Psoas muscle (tissue), 8 donors: ENCODE data around the gene MARK3. TPM values are rescaled to one million over a fixed set of nuclear protein-coding genes. Genes with fewer than 3 reads are reported as not detected.

Source experiments
- ATAC-seq, 4 donors: fragments of 200-7000 bp; cut with Tn5 transposase; one replicate each; pipeline ENCODE4 v1.9.1; 2020; ENCODE audit warnings: moderate library complexity in 3 of 4, mild to moderate bottlenecking in 2 of 4
- DNase-seq, 2 donors: peaks; one replicate each; pipeline ENCODE4 v3.0.0-alpha.2; 2020
- H3K27ac ChIP-seq: fragments of 200-600 bp; one replicate; pipeline ENCODE4 v1.8.0; 2022
- H3K27me3 ChIP-seq, 3 donors: fragments of 200-600 bp in 1 of 3; one replicate each; pipeline versions ENCODE4 v1.6.1 to v1.8.0; 2013 to 2022; ENCODE audit warnings: low read length in 2 of 3, mild to moderate bottlenecking in 2 of 3, moderate library complexity in 1 of 3; ENCODE audit not compliant: insufficient read depth in 3 of 3
- H3K36me3 ChIP-seq, 2 donors: fragments of 200-600 bp in 1 of 2; one replicate each; pipeline versions ENCODE4 v1.6.1 to v1.8.0; 2013 to 2022; ENCODE audit warnings: low read depth in 1 of 2, mild to moderate bottlenecking in 1 of 2, moderate library complexity in 1 of 2; ENCODE audit not compliant: insufficient read depth in 1 of 2
- H3K4me1 ChIP-seq: fragments of 200-600 bp; one replicate; pipeline ENCODE4 v1.8.0; 2022
- H3K4me3 ChIP-seq: fragments of 200-600 bp; one replicate; pipeline ENCODE4 v1.8.0; 2022; ENCODE audit warnings: mild to moderate bottlenecking
- H3K9me3 ChIP-seq: fragments of 200-600 bp; one replicate; pipeline ENCODE4 v1.8.0; 2022
- WGBS, 3 donors: extraction: QIAGEN DNeasy Blood & Tissue Kit; methylation state at CpG; one replicate each; pipeline versions ENCODE4 v1.1.6 to v1.1.7; 2013; 5-methylcytosine and 5-hydroxymethylcytosine counted together
- intact Hi-C, 2 donors: fragments of 100-400 bp; cut with DNase I; formaldehyde crosslinking; loops; one replicate each; pipeline versions ENCODE4 v1.11.0 to v1.14.2; 2022
- polyA plus RNA-seq, 3 donors: library from polyadenylated mRNA; stranded (reverse); fragments of 200-250 nt; gene quantifications; one replicate each; pipeline ENCODE4 v1.2.3, GENCODE V29; 2013
- total RNA-seq, 4 donors: library from RNA; stranded (reverse); fragmentation: NEBNext Ultra II Directional in 2 of 4; extraction: Animal tissue kit (Norgen Biotek cat#: 25700) in 2 of 4; gene quantifications; one replicate each; pipeline versions ENCODE4 v1.2.1 to v1.2.4, GENCODE V29; 2021 to 2023
- TF ChIP-seq, protein P1 (sequence below): fragments of 200-600 bp; IDR thresholded peaks from one replicate; pipeline ENCODE4 v1.8.0; 2022; ENCODE audit warnings: antibody characterized with exemption
- donor health status: healthy with polysubstance abuse.
- donor health status: DM: no; HTN: no; CAD: no; lungs with moderate emphysema.
- donor health status: Bipolar disorder and iron deficiency.
- donor health status: healthy.
- donor health status: DM: yes; HTN: yes; CAD: no.
- donor health status: DM: no; HTN: no; CAD: no.
- donor health status: DM: no; HTN: no; CAD: no.
- donor health status: DM: yes; HTN: yes; CAD: no.

Gene MARK3
- total and polyA plus RNA-seq, 7 donors = 46.1 to 89.2 (median 63.9) TPM

GRCh38 chr14:103400537-103400936, 15.3 kb downstream of the MARK3 start:
- Histone ChIP-seq H3K27me3 (no peaks in the 10 kb centered on the region), H3K4me3 (no peak overlapping the region), H3K4me1 (peaks cover 74% of the 10 kb centered on the region), H3K27ac (peak overlapping the region; percentile 83), H3K36me3 (peaks cover 0 to 6% of the 10 kb centered on the region in 2 donors), H3K9me3 (no peaks in the 10 kb centered on the region)
- TF ChIP-seq, protein P1, sequence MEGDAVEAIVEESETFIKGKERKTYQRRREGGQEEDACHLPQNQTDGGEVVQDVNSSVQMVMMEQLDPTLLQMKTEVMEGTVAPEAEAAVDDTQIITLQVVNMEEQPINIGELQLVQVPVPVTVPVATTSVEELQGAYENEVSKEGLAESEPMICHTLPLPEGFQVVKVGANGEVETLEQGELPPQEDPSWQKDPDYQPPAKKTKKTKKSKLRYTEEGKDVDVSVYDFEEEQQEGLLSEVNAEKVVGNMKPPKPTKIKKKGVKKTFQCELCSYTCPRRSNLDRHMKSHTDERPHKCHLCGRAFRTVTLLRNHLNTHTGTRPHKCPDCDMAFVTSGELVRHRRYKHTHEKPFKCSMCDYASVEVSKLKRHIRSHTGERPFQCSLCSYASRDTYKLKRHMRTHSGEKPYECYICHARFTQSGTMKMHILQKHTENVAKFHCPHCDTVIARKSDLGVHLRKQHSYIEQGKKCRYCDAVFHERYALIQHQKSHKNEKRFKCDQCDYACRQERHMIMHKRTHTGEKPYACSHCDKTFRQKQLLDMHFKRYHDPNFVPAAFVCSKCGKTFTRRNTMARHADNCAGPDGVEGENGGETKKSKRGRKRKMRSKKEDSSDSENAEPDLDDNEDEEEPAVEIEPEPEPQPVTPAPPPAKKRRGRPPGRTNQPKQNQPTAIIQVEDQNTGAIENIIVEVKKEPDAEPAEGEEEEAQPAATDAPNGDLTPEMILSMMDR = no peak
- DNase-seq (no peak), ATAC-seq (no peak)
- WGBS, 3 donors = 81 to 90% (median 86%) methylated on average over 4 of the region's 4 CpGs
- intact Hi-C loops = no loop called here

DNA sequence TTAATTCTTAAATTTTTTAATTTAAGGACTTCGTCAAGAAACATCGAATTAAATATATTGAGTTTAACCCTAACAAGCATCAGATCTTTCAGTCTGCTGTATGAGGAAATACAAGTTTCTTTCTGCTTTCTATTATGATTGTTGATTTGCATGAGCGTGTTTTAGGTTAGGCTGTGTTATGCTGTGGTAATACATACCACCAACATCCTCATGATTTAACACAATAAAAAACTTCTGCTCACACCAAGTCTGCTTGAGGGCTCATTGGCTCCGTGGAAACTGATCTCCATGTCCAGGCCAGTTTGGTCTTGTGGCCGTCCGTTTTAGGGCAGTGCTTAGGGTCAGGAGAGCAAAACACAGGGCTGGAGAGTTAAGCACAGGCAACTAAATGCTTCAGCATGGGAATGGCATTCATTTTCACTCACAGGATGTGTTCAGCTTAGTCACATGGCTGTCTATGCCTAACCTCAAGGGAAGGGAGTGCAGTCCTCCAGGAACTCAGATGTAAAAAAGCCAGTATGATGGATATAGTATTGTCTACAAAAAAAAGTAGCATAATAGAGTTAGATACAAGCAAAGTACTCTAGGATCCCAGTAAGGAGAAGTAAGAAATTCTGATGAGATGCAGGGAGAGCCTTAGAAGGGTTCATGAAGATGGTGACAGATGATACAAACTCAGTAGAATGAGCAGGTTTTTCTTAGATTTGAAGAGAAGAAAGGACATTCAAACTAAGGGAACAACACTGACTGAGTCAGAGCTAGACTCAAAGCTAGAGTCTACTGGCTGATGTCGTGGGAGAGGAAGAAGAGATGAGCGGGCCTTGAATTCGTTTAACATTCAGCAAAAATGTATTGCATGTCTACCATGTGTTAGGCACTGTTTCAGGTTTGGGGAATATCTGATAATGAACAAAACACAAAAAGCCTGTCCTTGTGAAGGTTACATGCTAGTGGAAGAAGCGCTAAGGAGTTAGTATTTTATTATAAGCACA, 16.3 kb downstream of the MARK3 start:
- TF ChIP-seq, protein P1 = no peak
- 53 to 64% (median 54%) methylated on average over 10 of the region's 10 CpGs for WGBS, 3 donors

GRCh38 chr14:103402695-103403094, 17.5 kb downstream of the MARK3 start:
- peak in 3 of 4 donors; percentile 28 to 43 (median 42) for ATAC-seq

More for the DNA sequence above, 16.3 kb downstream of the MARK3 start:
- no peaks in the 10 kb centered on the region for H3K9me3 ChIP-seq
- peaks cover 65% of the 10 kb centered on the region for H3K4me1 ChIP-seq
- H3K4me3 ChIP-seq = no peak overlapping the region
- ATAC-seq (peak; percentile 62 to 79 (median 69)), DNase-seq (no peak)
- peaks cover 0 to 12% of the 10 kb centered on the region in 2 donors for H3K36me3 ChIP-seq
- intact Hi-C loops = no loop called here
- H3K27me3 ChIP-seq = no peaks in the 10 kb centered on the region
- H3K27ac ChIP-seq = peak overlapping the region; percentile 82

DNA sequence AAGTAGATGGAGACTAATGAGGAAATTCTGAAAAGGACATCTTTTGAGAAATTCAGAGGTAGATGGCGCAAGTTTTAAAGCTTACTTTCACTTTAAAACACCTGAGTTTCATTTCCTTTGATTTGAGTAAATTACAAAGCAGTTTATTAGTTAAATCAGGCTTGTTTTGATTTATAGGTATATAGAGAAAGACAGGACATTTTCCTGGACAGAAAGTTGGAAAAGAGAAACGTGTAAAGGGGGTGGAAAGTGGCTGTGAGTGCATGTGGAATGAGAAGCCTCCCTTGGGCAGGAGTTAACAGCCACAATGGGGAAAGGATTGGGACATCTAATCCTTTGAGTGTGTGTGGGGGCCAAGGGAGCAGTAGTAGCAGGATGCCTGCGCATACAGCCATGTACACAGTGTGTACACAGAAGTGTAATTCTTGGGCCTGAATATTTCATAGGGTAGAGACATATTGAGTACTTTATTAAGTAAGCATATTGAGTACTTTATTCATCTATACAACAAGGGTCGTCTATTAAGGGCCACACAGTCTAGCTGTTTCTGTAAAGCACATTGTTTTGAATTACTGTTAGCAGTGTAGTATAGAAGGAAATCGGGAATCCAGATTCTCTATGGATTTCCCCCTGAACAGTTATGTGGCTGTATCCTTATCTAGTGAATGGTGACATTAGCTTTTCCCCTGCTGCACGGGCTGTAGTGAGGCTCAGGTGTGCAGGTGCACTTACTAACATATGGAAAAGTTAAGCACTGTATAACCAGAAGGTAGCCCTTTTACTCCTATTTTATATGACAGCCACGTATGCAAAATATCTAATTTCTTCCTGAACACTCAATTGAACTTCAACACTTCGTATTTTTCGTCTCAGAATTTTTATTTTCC, 19.1 kb downstream of the MARK3 start:
- TF ChIP-seq, protein P1 = no peak
- Histone ChIP-seq H3K27ac (peak overlapping the region; percentile 43), H3K27me3 (no peaks in the 10 kb centered on the region), H3K4me3 (peak overlapping the region; percentile 17), H3K9me3 (no peaks in the 10 kb centered on the region), H3K4me1 (peaks cover 56% of the 10 kb centered on the region), H3K36me3 (peaks cover 0 to 21% of the 10 kb centered on the region in 2 donors)
- no peak for DNase-seq
- intact Hi-C loops = no loop called here
- peak; percentile 48 to 78 (median 74) for ATAC-seq
- 56 to 65% (median 60%) methylated on average over 9 of the region's 9 CpGs for WGBS, 3 donors

More at GRCh38 chr14:103402695-103403094, 17.5 kb downstream of the MARK3 start:
- Histone ChIP-seq H3K4me3 (no peak overlapping the region), H3K4me1 (peaks cover 63% of the 10 kb centered on the region), H3K36me3 (peaks cover 0 to 21% of the 10 kb centered on the region in 2 donors), H3K9me3 (no peaks in the 10 kb centered on the region), H3K27ac (peak overlapping the region; percentile 82), H3K27me3 (no peaks in the 10 kb centered on the region)
- WGBS, 3 donors = 62 to 80% (median 63%) methylated on average over 2 of the region's 2 CpGs
- TF ChIP-seq, protein P1 = no peak
- DNase-seq = no peak
- intact Hi-C loops = no loop called here
